Astrocyte of the spinal cord (primary cell): ENCODE results near the gene RABGAP1.

Experiments
- DNase-seq: peaks from one replicate; pipeline ENCODE4 v3.0.0; 2011; ENCODE audit warnings: low read depth, low spot score
- H3K4me3 ChIP-seq: 2 replicates; pipeline ENCODE4 v1.5.1; 2011; ENCODE audit warnings: low read depth, mild to moderate bottlenecking, low read length, moderate library complexity
- in situ Hi-C: cut with HindIII; loops from 2 replicates; pipeline ENCODE4 v1.10.0; 2017; ENCODE audit warnings: low sequenced_read_pairs
- TF ChIP-seq, protein P1 (sequence below): IDR thresholded peaks from 2 replicates; pipeline ENCODE4 v1.5.1; 2012; ENCODE audit warnings: low read depth, mild to moderate bottlenecking, low read length, inconsistent platforms

The RABGAP1 gene

DNA sequence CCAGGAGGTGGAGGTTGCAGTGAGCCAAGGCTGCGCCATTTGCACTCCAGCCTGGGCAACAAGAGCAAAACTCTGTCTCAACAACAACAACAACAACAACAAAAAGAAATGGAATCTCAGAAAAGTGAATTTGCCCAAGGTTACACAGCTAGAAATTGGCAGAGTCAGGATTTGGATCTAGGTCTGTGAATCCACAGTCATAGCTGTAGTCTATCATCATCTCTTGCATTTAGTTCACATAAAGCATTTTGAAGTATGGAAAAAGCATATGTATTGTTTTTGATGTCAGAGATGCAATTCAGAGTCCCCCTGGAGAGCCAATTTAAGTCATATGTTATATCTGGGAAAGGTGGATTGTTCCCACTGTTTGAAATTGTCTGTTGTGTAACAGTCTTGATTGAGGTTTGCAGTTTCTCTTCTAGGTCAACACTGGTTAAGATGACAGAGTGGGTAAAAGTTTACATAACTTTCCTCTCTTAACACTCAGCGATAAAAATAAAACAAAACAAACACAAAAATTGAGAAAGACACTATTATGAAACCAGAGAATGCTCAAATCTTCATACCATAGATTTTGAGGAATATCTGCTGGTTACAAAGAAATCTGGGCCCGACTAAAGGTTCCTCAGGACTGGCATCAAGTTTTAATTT is 71.2 kb downstream of the RABGAP1 start:
- DNase-seq: no peak
- TF ChIP-seq, protein P1, sequence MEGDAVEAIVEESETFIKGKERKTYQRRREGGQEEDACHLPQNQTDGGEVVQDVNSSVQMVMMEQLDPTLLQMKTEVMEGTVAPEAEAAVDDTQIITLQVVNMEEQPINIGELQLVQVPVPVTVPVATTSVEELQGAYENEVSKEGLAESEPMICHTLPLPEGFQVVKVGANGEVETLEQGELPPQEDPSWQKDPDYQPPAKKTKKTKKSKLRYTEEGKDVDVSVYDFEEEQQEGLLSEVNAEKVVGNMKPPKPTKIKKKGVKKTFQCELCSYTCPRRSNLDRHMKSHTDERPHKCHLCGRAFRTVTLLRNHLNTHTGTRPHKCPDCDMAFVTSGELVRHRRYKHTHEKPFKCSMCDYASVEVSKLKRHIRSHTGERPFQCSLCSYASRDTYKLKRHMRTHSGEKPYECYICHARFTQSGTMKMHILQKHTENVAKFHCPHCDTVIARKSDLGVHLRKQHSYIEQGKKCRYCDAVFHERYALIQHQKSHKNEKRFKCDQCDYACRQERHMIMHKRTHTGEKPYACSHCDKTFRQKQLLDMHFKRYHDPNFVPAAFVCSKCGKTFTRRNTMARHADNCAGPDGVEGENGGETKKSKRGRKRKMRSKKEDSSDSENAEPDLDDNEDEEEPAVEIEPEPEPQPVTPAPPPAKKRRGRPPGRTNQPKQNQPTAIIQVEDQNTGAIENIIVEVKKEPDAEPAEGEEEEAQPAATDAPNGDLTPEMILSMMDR: no peak
- in situ Hi-C loops: no loop called here
- no peak overlapping the region for H3K4me3 ChIP-seq

DNA sequence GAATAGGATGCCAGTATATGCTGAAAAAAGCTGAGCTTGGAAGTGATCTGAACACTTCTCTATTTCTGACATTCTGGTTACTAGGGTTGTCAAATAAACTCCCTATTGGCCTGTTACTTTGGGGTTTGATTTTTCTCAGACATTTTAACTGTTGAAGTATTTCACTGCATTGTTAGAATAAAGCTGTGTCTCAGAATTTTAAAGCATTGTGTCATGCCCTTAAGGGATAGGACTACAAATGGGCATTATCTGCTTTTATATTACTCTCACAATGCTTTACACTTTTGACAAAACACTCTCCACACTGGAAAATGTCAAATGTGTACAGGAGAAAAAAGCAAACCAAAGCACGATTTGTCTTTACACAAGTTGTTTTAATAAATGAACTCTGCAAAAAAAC is 75.8 kb downstream of the RABGAP1 start:
- in situ Hi-C loops: no loop called here
- no peak overlapping the region for H3K4me3 ChIP-seq
- TF ChIP-seq, protein P1: no peak
- no peak for DNase-seq

DNA sequence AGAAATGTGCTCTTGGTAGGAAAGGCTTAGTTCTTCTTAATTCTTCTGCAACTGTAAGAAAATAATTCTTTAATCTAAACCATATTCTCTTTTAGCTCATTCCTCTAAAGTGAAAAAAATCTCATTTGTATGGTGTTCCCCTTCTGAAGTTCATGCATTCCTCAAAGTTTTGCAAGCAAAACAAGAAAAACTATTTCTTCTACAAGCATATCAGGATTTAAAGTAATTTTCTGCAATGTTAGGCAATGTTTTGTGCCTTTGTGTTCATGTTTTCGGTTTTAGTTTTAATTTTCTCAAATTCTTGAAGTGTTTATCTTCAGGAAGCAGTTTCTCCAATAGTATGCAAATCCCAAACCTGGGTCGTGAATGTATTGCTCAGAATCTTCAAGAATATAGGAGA is 80.0 kb downstream of the RABGAP1 start:
- TF ChIP-seq, protein P1: no peak
- no peak overlapping the region for H3K4me3 ChIP-seq
- in situ Hi-C loops: no loop called here
- DNase-seq: no peak

DNA sequence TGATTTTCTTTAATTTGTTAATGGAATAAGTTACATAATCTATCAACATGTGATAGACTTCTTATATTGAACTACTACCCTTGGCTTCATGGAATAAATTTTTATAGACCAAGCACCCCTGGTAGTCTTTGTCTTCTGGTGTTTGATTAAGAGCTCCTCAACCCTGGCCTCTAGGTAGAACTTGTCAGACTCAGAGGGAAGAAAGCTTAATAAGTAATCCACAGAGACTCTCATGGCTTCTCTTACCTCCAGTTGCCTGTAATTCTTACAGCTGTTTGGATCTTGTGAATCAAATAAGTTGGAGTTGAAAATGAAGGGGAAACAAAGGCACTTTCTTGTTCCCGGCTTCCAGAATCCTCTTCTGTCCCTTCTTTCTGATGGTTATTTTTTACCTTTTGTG is 85.6 kb downstream of the RABGAP1 start:
- in situ Hi-C loops: no loop called here
- DNase-seq: no peak
- no peak overlapping the region for H3K4me3 ChIP-seq
- TF ChIP-seq, protein P1: no peak

DNA sequence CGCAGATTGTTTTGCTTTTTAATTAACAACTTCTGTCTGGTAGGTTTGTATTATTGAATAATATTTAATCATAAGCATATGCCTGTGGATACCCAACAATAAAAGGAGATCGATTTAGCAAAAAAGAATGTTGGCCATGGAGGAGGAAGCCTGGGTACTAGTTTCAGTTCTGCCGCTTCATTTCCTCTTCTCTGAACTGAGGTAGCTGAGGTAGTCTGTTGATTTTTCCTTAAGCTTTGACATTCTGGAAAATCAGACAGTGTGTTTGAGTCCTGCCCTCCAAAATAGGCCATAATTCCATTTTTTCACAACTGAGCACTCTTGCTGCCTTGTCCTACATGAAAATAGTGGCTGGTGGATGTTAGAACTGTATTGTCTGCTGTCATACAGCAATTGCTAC is 86.7 kb downstream of the RABGAP1 start:
- in situ Hi-C loops: no loop called here
- DNase-seq: no peak
- TF ChIP-seq, protein P1: no peak
- no peak overlapping the region for H3K4me3 ChIP-seq

DNA sequence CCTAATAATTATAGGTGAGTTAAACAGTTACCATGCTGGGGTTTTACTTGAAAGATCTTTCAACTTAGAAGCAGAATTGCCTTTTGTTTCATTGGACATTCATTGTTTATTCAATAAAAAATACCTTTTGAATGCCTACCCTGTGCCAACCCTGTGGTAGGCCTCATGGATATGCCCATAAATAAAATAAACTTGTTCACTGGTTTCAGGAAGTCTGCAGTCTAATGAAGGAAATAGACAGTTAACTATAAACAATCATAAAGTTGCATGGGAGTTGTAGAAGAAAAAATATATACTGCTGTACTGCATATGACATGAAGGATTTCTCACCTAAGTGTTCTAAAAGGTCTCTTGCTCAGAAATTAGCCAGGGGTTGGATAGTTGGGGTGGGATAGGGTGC is 87.3 kb downstream of the RABGAP1 start:
- in situ Hi-C loops: no loop called here
- H3K4me3 ChIP-seq: no peak overlapping the region
- TF ChIP-seq, protein P1: no peak
- no peak for DNase-seq
